ENCODE results near the gene CCDC175.
A peak's percentile ranks its signal among the peaks of the same experiment; 100 is the strongest.

GRCh38 chr14:59583755-59584154, 7.1 kb upstream of the CCDC175 start:
- TF ChIP-seq MLLT1 (IDR thresholded peaks at IDR 0.05) (no peak), TAF1 (IDR thresholded peaks at IDR 0.05; ENCODE audit: borderline replicate concordance, low read depth, low read length) (no peak), CTCF (IDR thresholded peaks at IDR 0.05 in 2 of 3, conservative IDR thresholded peaks at IDR 0.05 in 1 of 3; ENCODE audit: control insufficient read depth in 2 of 3, extremely low read depth in 1 of 3, insufficient read depth in 1 of 3, low read depth in 3 of 3, low read length in 3 of 3) (0 out of 6 replicates have a peak, but pooled peaks of 1 of the 3 experiments have one; percentile 2), SUZ12 (IDR thresholded peaks at IDR 0.05; ENCODE audit: unreplicated experiment) (no peak)

Measured in GM12878 (cell line).